H1 (cell line): Measurements from ENCODE around the gene KHDRBS1. TPM values are rescaled to one million over a fixed set of nuclear protein-coding genes. Genes with fewer than 3 reads are reported as not detected.

Source experiments
- CHD1 ChIP-seq: IDR thresholded peaks from 2 replicates; pipeline ENCODE4 v1.6.1; 2012; ENCODE audit warnings: low read depth, low read length, improper control_type of control experiment
- CTBP2 ChIP-seq: IDR thresholded peaks from 2 replicates; pipeline ENCODE4 v1.7.0; 2011; ENCODE audit warnings: borderline replicate concordance, mild to moderate bottlenecking, moderate library complexity, mixed read lengths, low read length; ENCODE audit not compliant: insufficient read depth, insufficient read length
- NRF1 ChIP-seq: IDR thresholded peaks from 2 replicates; pipeline ENCODE4 v1.6.1; 2011; ENCODE audit warnings: mild to moderate bottlenecking, low read depth, low read length, improper control_type of control experiment
- SP2 ChIP-seq: IDR thresholded peaks from 2 replicates; pipeline ENCODE4 v1.6.1; 2012; ENCODE audit warnings: mild to moderate bottlenecking, low read length, inconsistent platforms
- polyA plus RNA-seq, 7 experiments: library from polyadenylated mRNA; depleted of rRNA in 3 of 7; stranded (reverse) in 5 of 7; unstranded in 2 of 7; fragments of >200 nt in 5 of 7; fragments of 200-250 nt in 2 of 7; gene quantifications; 1 replicate in 5 of 7; 2 replicates in 1 of 7; 4 replicates in 1 of 7; pipeline versions ENCODE4 v1.2.1 to v1.2.3, GENCODE V29; 2011 to 2013; ENCODE audit warnings: missing spikeins in 2 of 7, mixed read lengths in 2 of 7
- total RNA-seq: library from RNA; stranded (reverse); fragmentation: NEBNext Ultra II Directional; extraction: Animal tissue kit (Norgen Biotek cat#: 25700); gene quantifications from 2 replicates; pipeline ENCODE4 v1.2.1, GENCODE V29; 2021
- TF ChIP-seq, protein P1 (sequence below): IDR thresholded peaks from 2 replicates; pipeline ENCODE4 v1.6.1; 2011; ENCODE audit warnings: low read length, improper control_type of control experiment

Gene KHDRBS1
- total and polyA plus RNA-seq, 2 of the 8 experiments (the other 6 are each of a cell fraction or from before 2014, with no cell fraction given): 53.8 to 284 TPM

DNA sequence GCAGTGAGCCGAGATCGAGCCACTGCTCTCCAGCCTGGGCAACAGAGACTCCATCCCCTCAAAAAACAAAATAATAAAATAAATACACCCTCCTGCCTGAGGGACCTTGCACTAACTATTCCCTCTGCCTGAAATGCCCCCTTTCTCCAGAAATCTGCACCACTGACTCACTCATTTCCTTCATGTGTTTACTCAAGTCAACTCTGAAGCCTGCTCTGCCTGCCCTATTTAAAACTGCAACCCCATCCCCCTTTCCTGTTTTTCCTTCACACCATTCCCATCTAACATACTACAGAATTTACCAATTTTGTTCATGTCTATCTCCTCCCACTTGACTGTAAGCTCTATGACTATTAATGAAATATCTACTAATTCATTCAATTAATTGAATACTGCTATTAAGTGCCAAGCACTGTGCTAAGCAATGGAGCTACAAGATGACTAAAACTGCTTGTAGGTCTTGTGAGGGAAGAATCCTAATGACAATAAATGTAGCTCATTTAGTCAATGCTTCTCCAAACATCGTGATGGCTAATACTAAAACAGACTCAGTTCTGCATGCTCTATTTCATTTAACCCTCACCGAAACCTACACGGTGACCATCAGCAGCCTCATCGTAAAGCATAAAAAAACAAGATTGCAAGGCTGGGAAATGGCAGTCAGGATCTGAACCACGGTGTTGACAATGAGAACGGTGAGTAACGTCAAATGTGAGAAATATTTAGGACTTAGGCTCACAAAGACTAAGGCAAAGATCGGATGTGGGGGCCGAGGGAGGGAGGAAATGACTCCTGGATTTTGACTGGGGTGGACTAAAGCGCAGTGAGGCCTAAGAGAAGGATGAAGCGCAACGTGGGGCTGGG is 58.3 kb downstream of the KHDRBS1 start (continued):
- TF ChIP-seq, protein P1, sequence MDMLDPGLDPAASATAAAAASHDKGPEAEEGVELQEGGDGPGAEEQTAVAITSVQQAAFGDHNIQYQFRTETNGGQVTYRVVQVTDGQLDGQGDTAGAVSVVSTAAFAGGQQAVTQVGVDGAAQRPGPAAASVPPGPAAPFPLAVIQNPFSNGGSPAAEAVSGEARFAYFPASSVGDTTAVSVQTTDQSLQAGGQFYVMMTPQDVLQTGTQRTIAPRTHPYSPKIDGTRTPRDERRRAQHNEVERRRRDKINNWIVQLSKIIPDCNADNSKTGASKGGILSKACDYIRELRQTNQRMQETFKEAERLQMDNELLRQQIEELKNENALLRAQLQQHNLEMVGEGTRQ: no peak
- TF ChIP-seq SP2 (no peak), NRF1 (no peak), CTBP2 (no peak), CHD1 (no peak)
